ENCODE results near the gene ATF4.

ATF4 gene

DNA sequence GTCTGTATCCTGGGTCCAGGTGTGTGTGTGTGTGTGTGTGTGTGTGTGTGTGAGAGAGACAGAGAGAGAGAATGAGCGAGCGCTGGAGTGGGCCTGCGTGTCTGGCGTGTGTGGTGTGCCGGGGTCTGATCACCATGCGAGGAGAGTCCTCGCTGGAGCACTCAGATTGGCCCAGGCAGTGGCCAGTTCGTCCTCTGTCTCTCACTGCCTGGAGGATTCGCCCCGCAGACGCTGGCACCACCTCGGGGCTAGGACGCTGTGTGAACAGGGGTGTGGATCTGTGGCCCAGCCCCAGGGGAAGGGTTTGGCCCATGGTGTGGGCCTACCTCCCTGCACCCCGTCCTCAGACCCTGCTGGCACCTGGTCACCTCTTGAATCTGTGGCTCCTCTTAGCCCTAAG is 38.6 kb downstream of the ATF4 start:
- Histone ChIP-seq H3K27me3 (ENCODE audit: insufficient read depth, poor library complexity, severe bottlenecking) (peaks cover 35% of the 10 kb centered on the region), H3K4me3 (replicated peaks; ENCODE audit: insufficient read depth, low read length) (no peak overlapping the region), H3K27ac (replicated peaks) (no peak overlapping the region)
- TF ChIP-seq, protein P1, sequence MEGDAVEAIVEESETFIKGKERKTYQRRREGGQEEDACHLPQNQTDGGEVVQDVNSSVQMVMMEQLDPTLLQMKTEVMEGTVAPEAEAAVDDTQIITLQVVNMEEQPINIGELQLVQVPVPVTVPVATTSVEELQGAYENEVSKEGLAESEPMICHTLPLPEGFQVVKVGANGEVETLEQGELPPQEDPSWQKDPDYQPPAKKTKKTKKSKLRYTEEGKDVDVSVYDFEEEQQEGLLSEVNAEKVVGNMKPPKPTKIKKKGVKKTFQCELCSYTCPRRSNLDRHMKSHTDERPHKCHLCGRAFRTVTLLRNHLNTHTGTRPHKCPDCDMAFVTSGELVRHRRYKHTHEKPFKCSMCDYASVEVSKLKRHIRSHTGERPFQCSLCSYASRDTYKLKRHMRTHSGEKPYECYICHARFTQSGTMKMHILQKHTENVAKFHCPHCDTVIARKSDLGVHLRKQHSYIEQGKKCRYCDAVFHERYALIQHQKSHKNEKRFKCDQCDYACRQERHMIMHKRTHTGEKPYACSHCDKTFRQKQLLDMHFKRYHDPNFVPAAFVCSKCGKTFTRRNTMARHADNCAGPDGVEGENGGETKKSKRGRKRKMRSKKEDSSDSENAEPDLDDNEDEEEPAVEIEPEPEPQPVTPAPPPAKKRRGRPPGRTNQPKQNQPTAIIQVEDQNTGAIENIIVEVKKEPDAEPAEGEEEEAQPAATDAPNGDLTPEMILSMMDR (IDR thresholded peaks at IDR 0.05; ENCODE audit: insufficient read depth, low read length): no peak
- TF ChIP-seq POLR2AphosphoS5 (IDR thresholded peaks at IDR 0.05; ENCODE audit: low read depth) (no peak), SPI1 (IDR thresholded peaks at IDR 0.05; ENCODE audit: borderline replicate concordance, low read depth) (no peak), GABPA (IDR thresholded peaks at IDR 0.05; ENCODE audit: low read depth) (no peak)
- TF ChIP-seq, protein P2, sequence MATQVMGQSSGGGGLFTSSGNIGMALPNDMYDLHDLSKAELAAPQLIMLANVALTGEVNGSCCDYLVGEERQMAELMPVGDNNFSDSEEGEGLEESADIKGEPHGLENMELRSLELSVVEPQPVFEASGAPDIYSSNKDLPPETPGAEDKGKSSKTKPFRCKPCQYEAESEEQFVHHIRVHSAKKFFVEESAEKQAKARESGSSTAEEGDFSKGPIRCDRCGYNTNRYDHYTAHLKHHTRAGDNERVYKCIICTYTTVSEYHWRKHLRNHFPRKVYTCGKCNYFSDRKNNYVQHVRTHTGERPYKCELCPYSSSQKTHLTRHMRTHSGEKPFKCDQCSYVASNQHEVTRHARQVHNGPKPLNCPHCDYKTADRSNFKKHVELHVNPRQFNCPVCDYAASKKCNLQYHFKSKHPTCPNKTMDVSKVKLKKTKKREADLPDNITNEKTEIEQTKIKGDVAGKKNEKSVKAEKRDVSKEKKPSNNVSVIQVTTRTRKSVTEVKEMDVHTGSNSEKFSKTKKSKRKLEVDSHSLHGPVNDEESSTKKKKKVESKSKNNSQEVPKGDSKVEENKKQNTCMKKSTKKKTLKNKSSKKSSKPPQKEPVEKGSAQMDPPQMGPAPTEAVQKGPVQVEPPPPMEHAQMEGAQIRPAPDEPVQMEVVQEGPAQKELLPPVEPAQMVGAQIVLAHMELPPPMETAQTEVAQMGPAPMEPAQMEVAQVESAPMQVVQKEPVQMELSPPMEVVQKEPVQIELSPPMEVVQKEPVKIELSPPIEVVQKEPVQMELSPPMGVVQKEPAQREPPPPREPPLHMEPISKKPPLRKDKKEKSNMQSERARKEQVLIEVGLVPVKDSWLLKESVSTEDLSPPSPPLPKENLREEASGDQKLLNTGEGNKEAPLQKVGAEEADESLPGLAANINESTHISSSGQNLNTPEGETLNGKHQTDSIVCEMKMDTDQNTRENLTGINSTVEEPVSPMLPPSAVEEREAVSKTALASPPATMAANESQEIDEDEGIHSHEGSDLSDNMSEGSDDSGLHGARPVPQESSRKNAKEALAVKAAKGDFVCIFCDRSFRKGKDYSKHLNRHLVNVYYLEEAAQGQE (IDR thresholded peaks at IDR 0.05; ENCODE audit: insufficient replicate concordance, low read depth): no peak
- no peak for DNase-seq (ENCODE audit: low read depth in 1 of 2, low spot score in 1 of 2)

DNA sequence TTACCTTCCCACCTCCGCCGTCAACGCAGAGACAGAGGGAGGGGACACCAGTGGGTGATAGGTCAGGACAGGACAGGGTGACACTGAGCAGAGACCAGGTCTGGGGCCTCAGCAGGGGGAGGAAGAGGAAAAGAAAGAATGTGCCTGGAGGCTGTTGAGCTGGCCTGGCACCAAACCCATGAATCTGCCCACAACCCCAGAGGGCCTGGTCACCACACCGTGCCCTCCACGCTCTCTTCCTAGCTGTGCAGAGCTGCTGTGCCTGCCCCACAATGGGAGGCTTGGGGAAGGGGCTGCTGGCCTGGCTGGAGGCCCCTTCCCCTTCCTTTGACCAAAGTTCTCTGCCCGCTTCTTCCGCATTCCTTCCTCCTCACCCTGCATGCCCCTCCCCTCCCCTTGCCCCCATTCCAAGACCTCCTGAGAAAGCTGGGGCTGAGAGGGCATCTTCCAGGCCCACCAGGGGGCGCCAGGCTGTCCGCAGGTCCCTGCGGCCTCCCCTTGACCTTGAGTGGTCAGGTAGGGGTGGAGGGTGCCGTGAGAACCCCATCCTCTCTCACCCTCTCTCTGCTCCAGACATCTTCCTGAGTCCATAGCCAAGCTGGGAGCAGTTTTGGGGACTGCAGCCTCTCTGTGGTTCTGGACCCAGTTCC is 39.2 kb downstream of the ATF4 start:
- no peak for DNase-seq (ENCODE audit: low read depth in 1 of 2, low spot score in 1 of 2)
- H3K27ac ChIP-seq (replicated peaks): no peak overlapping the region
- TF ChIP-seq, protein P1 (IDR thresholded peaks at IDR 0.05; ENCODE audit: insufficient read depth, low read length): peak; percentile 11
- TF ChIP-seq SPI1 (IDR thresholded peaks at IDR 0.05; ENCODE audit: borderline replicate concordance, low read depth): no peak
- H3K4me3 ChIP-seq (replicated peaks; ENCODE audit: insufficient read depth, low read length): no peak overlapping the region
- peaks cover 35% of the 10 kb centered on the region for H3K27me3 ChIP-seq (ENCODE audit: insufficient read depth, poor library complexity, severe bottlenecking)

DNA sequence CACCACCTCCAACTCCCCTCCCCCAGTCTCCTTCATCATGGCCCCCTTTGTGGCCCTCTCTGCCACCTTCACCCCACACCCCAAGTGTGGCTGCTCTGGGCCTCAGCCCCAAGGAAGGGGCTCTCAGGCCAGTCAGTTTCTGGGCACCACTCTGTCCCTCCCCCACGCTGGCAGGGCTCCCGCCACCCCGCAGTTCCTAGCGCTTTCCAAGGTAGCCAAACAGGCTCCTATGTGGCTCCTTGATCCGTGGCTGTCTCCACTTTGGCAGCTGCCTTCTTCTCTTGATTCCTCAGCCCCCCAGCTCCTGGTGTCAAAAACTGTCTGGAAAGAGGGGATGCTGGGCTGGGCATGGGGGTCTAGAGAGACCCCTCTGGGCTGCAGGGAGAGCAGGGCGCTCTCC is 39.8 kb downstream of the ATF4 start:
- Histone ChIP-seq H3K27ac (replicated peaks) (no peak overlapping the region), H3K27me3 (ENCODE audit: insufficient read depth, poor library complexity, severe bottlenecking) (peaks cover 33% of the 10 kb centered on the region), H3K4me3 (replicated peaks; ENCODE audit: insufficient read depth, low read length) (no peak overlapping the region)
- DNase-seq (ENCODE audit: low read depth in 1 of 2, low spot score in 1 of 2): no peak
- TF ChIP-seq, protein P2 (IDR thresholded peaks at IDR 0.05; ENCODE audit: insufficient replicate concordance, low read depth): no peak
- TF ChIP-seq POLR2AphosphoS5 (IDR thresholded peaks at IDR 0.05; ENCODE audit: low read depth): no peak
- TF ChIP-seq, protein P1 (IDR thresholded peaks at IDR 0.05; ENCODE audit: insufficient read depth, low read length): no peak
